H9 (cell line): ENCODE data around the gene PSMD6. TPM values are rescaled to one million over a fixed set of nuclear protein-coding genes. Genes with fewer than 3 reads are reported as not detected.
A peak's percentile ranks its signal among the peaks of the same experiment; 100 is the strongest.

Experiments used
- DNase-seq: peaks from one replicate; pipeline ENCODE4 v3.0.0-alpha.2; 2017
- H2AFZ ChIP-seq: one replicate; pipeline ENCODE4 v1.6.1; 2013; ENCODE audit warnings: mild to moderate bottlenecking, low read length, control low read depth, moderate library complexity
- H2AK5ac ChIP-seq: 2 replicates; pipeline ENCODE4 v1.6.1; 2013; ENCODE audit warnings: low read length, control low read depth, mixed read lengths; ENCODE audit not compliant: insufficient read length
- H2BK120ac ChIP-seq: one replicate; pipeline ENCODE4 v1.6.1; 2013; ENCODE audit warnings: low read depth, mild to moderate bottlenecking, low read length, control low read depth, inconsistent platforms; ENCODE audit not compliant: poor library complexity, severe bottlenecking
- H2BK12ac ChIP-seq: 2 replicates; pipeline ENCODE4 v1.6.1; 2013; ENCODE audit warnings: low read length, control low read depth, mixed read lengths, low read depth; ENCODE audit not compliant: insufficient read length
- H2BK15ac ChIP-seq: 2 replicates; pipeline ENCODE4 v1.6.1; 2013; ENCODE audit warnings: low read depth, low read length, control low read depth
- H2BK20ac ChIP-seq: one replicate; pipeline ENCODE4 v1.6.1; 2013; ENCODE audit warnings: low read depth, mild to moderate bottlenecking, low read length, control low read depth, inconsistent platforms; ENCODE audit not compliant: poor library complexity, severe bottlenecking
- H2BK5ac ChIP-seq: 2 replicates; pipeline ENCODE4 v1.6.1; 2013; ENCODE audit warnings: low read length, control low read depth, mixed read lengths; ENCODE audit not compliant: insufficient read length
- H3K14ac ChIP-seq: 2 replicates; pipeline ENCODE4 v1.6.1; 2013; ENCODE audit warnings: low read length, control low read depth; ENCODE audit not compliant: insufficient read depth
- H3K18ac ChIP-seq: 2 replicates; pipeline ENCODE4 v1.6.1; 2013; ENCODE audit warnings: low read depth, mild to moderate bottlenecking, mixed read lengths, low read length, control low read depth; ENCODE audit not compliant: insufficient read length
- H3K23ac ChIP-seq: 2 replicates; pipeline ENCODE4 v1.6.1; 2013; ENCODE audit warnings: low read length, control low read depth, mixed read lengths, low read depth; ENCODE audit not compliant: insufficient read length
- H3K23me2 ChIP-seq: 2 replicates; pipeline ENCODE4 v1.6.1; 2013; ENCODE audit warnings: low read depth, mild to moderate bottlenecking, mixed read lengths, low read length, control low read depth; ENCODE audit not compliant: insufficient read length, poor library complexity, severe bottlenecking
- H3K27ac ChIP-seq: 2 replicates; pipeline ENCODE4 v1.5.1; 2013; ENCODE audit warnings: low read length, control low read depth, mixed read lengths, low read depth; ENCODE audit not compliant: insufficient read length
- H3K27me3 ChIP-seq: 2 replicates; pipeline ENCODE4 v1.6.1; 2013; ENCODE audit warnings: low read length, control low read depth, inconsistent platforms; ENCODE audit not compliant: insufficient read depth
- H3K4ac ChIP-seq: 2 replicates; pipeline ENCODE4 v1.6.1; 2013; ENCODE audit warnings: low read depth, mild to moderate bottlenecking, control low read depth, inconsistent platforms, low read length, moderate library complexity
- H3K4me1 ChIP-seq: 2 replicates; pipeline ENCODE4 v1.6.1; 2013; ENCODE audit warnings: low read length, control low read depth, inconsistent platforms; ENCODE audit not compliant: insufficient read depth
- H3K4me2 ChIP-seq: 2 replicates; pipeline ENCODE4 v1.6.1; 2013; ENCODE audit warnings: low read length, control low read depth, mixed read lengths; ENCODE audit not compliant: insufficient read length, insufficient read depth
- H3K56ac ChIP-seq: 2 replicates; pipeline ENCODE4 v1.6.1; 2013; ENCODE audit warnings: low read depth, mild to moderate bottlenecking, mixed read lengths, low read length, control low read depth; ENCODE audit not compliant: insufficient read length
- H3K79me1 ChIP-seq: 2 replicates; pipeline ENCODE4 v1.6.1; 2013; ENCODE audit warnings: low read depth, mild to moderate bottlenecking, moderate library complexity, low read length, control low read depth, inconsistent platforms; ENCODE audit not compliant: insufficient read depth, poor library complexity, severe bottlenecking
- H3K79me2 ChIP-seq: 2 replicates; pipeline ENCODE4 v1.6.1; 2013; ENCODE audit warnings: low read length, control low read depth, inconsistent platforms; ENCODE audit not compliant: insufficient read depth
- H3K9ac ChIP-seq: 2 replicates; pipeline ENCODE4 v1.6.1; 2013; ENCODE audit warnings: low read length, control low read depth, mixed read lengths; ENCODE audit not compliant: insufficient read length; ENCODE audit errors: extremely low read depth
- H3K9me3 ChIP-seq: one replicate; pipeline ENCODE4 v1.6.1; 2013; ENCODE audit warnings: low read depth, low read length, inconsistent platforms; ENCODE audit not compliant: control insufficient read depth
- H3T11ph ChIP-seq: one replicate; pipeline ENCODE4 v1.6.1; 2013; ENCODE audit warnings: mild to moderate bottlenecking, low read length, control low read depth, inconsistent platforms
- H4K20me1 ChIP-seq: one replicate; pipeline ENCODE4 v1.6.1; 2013; ENCODE audit not compliant: control insufficient read depth, insufficient read length, insufficient read depth
- H4K5ac ChIP-seq: 2 replicates; pipeline ENCODE4 v1.6.1; 2013; ENCODE audit warnings: low read depth, mild to moderate bottlenecking, mixed read lengths, low read length, control low read depth; ENCODE audit not compliant: insufficient read length
- H4K8ac ChIP-seq: replicated peaks from 2 replicates; pipeline ENCODE4 v1.6.1; 2013; ENCODE audit warnings: low read length, control low read depth, mixed read lengths, low read depth; ENCODE audit not compliant: insufficient read length
- H4K91ac ChIP-seq: 2 replicates; pipeline ENCODE4 v1.6.1; 2013; ENCODE audit warnings: low read depth, mild to moderate bottlenecking, moderate library complexity, mixed read lengths, low read length, control low read depth; ENCODE audit not compliant: insufficient read length
- H3K27ac Mint-ChIP-seq, 3 experiments: 2 replicates in 2 of 3; 3 replicates in 1 of 3; pipeline ENCODE4 v1.8.0; 2020 to 2021; ENCODE audit warnings: mixed read lengths in 3 of 3, mild to moderate bottlenecking in 1 of 3, moderate library complexity in 1 of 3
- H3K27me3 Mint-ChIP-seq: 2 replicates; pipeline ENCODE4 v1.8.0; 2021; ENCODE audit warnings: low read depth, mild to moderate bottlenecking, moderate library complexity, mixed read lengths
- H3K36me3 Mint-ChIP-seq, 3 experiments: 2 replicates in 2 of 3; 3 replicates in 1 of 3; pipeline ENCODE4 v1.8.0; 2020 to 2021; ENCODE audit warnings: low read depth in 3 of 3, mixed read lengths in 3 of 3; ENCODE audit not compliant: insufficient read depth in 1 of 3
- H3K4me1 Mint-ChIP-seq, 2 experiments: 2 replicates each; pipeline ENCODE4 v1.8.0; 2020; ENCODE audit warnings: mixed read lengths in 2 of 2
- H3K4me3 Mint-ChIP-seq, 2 experiments: 2 replicates in 1 of 2; 3 replicates in 1 of 2; pipeline ENCODE4 v1.8.0; 2020 to 2021; ENCODE audit warnings: mild to moderate bottlenecking in 2 of 2, mixed read lengths in 2 of 2, moderate library complexity in 1 of 2
- H3K9me3 Mint-ChIP-seq, 2 experiments: 2 replicates in 1 of 2; 3 replicates in 1 of 2; pipeline ENCODE4 v1.8.0; 2020; ENCODE audit warnings: mild to moderate bottlenecking in 2 of 2, mixed read lengths in 2 of 2, moderate library complexity in 1 of 2
- CTCF ChIP-seq: fragments of 200-600 bp; sonication (generic); conservative IDR thresholded peaks from 3 replicates; pipeline ENCODE4 v1.8.0; 2021; ENCODE audit warnings: antibody characterized with exemption, mild to moderate bottlenecking
- WGBS: extraction: QIAGEN DNeasy Blood & Tissue Kit; methylation state at CpG from one replicate; pipeline ENCODE4 v1.1.7; 2013; ENCODE audit warnings: missing lambda C conversion rate, low lambda C conversion rate, mixed read lengths; ENCODE audit not compliant: insufficient read length; ENCODE audit errors: extremely low coverage; 5-methylcytosine and 5-hydroxymethylcytosine counted together
- total RNA-seq: library from RNA; stranded (reverse); gene quantifications from 2 replicates; pipeline ENCODE4 v1.2.1, GENCODE V29; 2021

PSMD6 gene
- total RNA-seq, 1 experiment from 2014 or later = 112 TPM

GRCh38 chr3:63970631-63971475 lies 52.4 kb downstream of the PSMD6 start:
- Histone ChIP-seq H3K79me1 (peaks cover 2% of the 10 kb centered on the region), H3K79me2 (no peaks in the 10 kb centered on the region), H3K27me3 (no peaks in the 10 kb centered on the region), H3K14ac (no peak overlapping the region), H2AFZ (no peak overlapping the region), H4K20me1 (no peaks in the 10 kb centered on the region), H3K27ac (no peak overlapping the region), H2BK20ac (no peak overlapping the region), H4K8ac (no peak overlapping the region), H3K23me2 (no peaks in the 10 kb centered on the region), H3K4ac (no peak overlapping the region), H3K18ac (no peak overlapping the region), H4K5ac (no peak overlapping the region), H3K9ac (no peak overlapping the region), H3T11ph (no peak overlapping the region), H3K56ac (no peak overlapping the region), H2BK12ac (no peak overlapping the region), H2BK120ac (no peak overlapping the region), H2AK5ac (no peak overlapping the region), H3K23ac (no peak overlapping the region), H3K4me1 (peaks cover 17% of the 10 kb centered on the region), H4K91ac (no peak overlapping the region), H2BK5ac (no peak overlapping the region), H3K4me2 (peak overlapping the region; percentile 2), H3K9me3 (no peaks in the 10 kb centered on the region), H2BK15ac (no peak overlapping the region)
- H3K27ac Mint-ChIP-seq = peak overlapping the region; percentile 44 to 83 (median 46); a peak in 5 of 7 replicates
- no peaks in the 10 kb centered on the region for H3K27me3 Mint-ChIP-seq
- WGBS = no CpG with 5 or more reads among the region's 11 CpGs
- peaks cover 67 to 78% of the 10 kb centered on the region in 2 experiments for H3K4me1 Mint-ChIP-seq
- peaks cover 0 to 2% (median 0%) of the 10 kb centered on the region in 3 experiments; a peak in 1 of 7 replicates for H3K36me3 Mint-ChIP-seq
- H3K9me3 Mint-ChIP-seq = no peaks in the 10 kb centered on the region
- no peak for DNase-seq
- no peak for TF ChIP-seq CTCF
- H3K4me3 Mint-ChIP-seq = peak overlapping the region; percentile 32 to 56
